Trophoblast cell (in vitro differentiated cells and primary cell): ENCODE data around the gene CHRNA9.
"Not testable (repeated sequence)": the region's sequence is repeated elsewhere in the genome, so short reads cannot be mapped to it uniquely, and the experiment has no call there.

ENCODE experiments used
- DNase-seq, 2 donors: peaks; one replicate each; pipeline ENCODE4 v3.0.0-alpha.2; 2016
- H2AFZ ChIP-seq: 2 replicates; pipeline ENCODE4 v1.6.1; 2013; ENCODE audit warnings: low read length, moderate library complexity, mild to moderate bottlenecking; ENCODE audit not compliant: insufficient read depth, poor library complexity
- H2AK5ac ChIP-seq: 2 replicates; pipeline ENCODE4 v1.6.1; 2013; ENCODE audit warnings: mild to moderate bottlenecking, low read length
- H2BK120ac ChIP-seq: 2 replicates; pipeline ENCODE4 v1.6.1; 2013; ENCODE audit warnings: low read length, mild to moderate bottlenecking, moderate library complexity; ENCODE audit not compliant: insufficient read depth, poor library complexity
- H2BK12ac ChIP-seq: 2 replicates; pipeline ENCODE4 v1.6.1; 2013; ENCODE audit warnings: mild to moderate bottlenecking, low read length, moderate library complexity
- H2BK5ac ChIP-seq: 2 replicates; pipeline ENCODE4 v1.6.1; 2013; ENCODE audit warnings: low read length, low read depth, moderate library complexity, mild to moderate bottlenecking; ENCODE audit not compliant: poor library complexity
- H3K14ac ChIP-seq: 2 replicates; pipeline ENCODE4 v1.6.1; 2013; ENCODE audit warnings: mild to moderate bottlenecking, low read length
- H3K18ac ChIP-seq: 2 replicates; pipeline ENCODE4 v1.6.1; 2013; ENCODE audit warnings: mild to moderate bottlenecking, low read length
- H3K23ac ChIP-seq: 2 replicates; pipeline ENCODE4 v1.6.1; 2013; ENCODE audit warnings: low read length
- H3K27ac ChIP-seq: 2 replicates; pipeline ENCODE4 v1.5.1; 2013; ENCODE audit warnings: low read depth, mild to moderate bottlenecking, inconsistent platforms, low read length, moderate library complexity
- H3K27me3 ChIP-seq: 2 replicates; pipeline ENCODE4 v1.6.1; 2013; ENCODE audit warnings: inconsistent platforms, mild to moderate bottlenecking, low read length, moderate library complexity; ENCODE audit not compliant: insufficient read depth
- H3K36me3 ChIP-seq, 2 experiments: 1 replicate in 1 of 2; 2 replicates in 1 of 2; pipeline ENCODE4 v1.6.1; 2013; ENCODE audit warnings: low read length in 2 of 2, mild to moderate bottlenecking in 2 of 2, moderate library complexity in 1 of 2; ENCODE audit not compliant: insufficient read depth in 2 of 2, control insufficient read depth in 1 of 2
- H3K4ac ChIP-seq: 2 replicates; pipeline ENCODE4 v1.6.1; 2013; ENCODE audit warnings: low read depth, mild to moderate bottlenecking, low read length, moderate library complexity
- H3K4me1 ChIP-seq, 2 experiments: 1 replicate in 1 of 2; 2 replicates in 1 of 2; pipeline ENCODE4 v1.6.1; 2013; ENCODE audit warnings: low read length in 2 of 2, mild to moderate bottlenecking in 2 of 2, moderate library complexity in 1 of 2; ENCODE audit not compliant: insufficient read depth in 2 of 2, control insufficient read depth in 1 of 2
- H3K4me2 ChIP-seq: 2 replicates; pipeline ENCODE4 v1.6.1; 2013; ENCODE audit warnings: inconsistent platforms, mild to moderate bottlenecking, low read length, moderate library complexity
- H3K4me3 ChIP-seq: 2 replicates; pipeline ENCODE4 v1.5.1; 2013; ENCODE audit warnings: mild to moderate bottlenecking, low read depth, low read length, inconsistent platforms
- H3K79me1 ChIP-seq: one replicate; pipeline ENCODE4 v1.6.1; 2013; ENCODE audit warnings: low read length
- H3K79me2 ChIP-seq: 2 replicates; pipeline ENCODE4 v1.6.1; 2013; ENCODE audit warnings: low read length, mild to moderate bottlenecking; ENCODE audit not compliant: control insufficient read depth, insufficient read depth, poor library complexity
- H3K9ac ChIP-seq: 2 replicates; pipeline ENCODE4 v1.6.1; 2013; ENCODE audit warnings: mild to moderate bottlenecking, low read length
- H3K9me3 ChIP-seq: 2 replicates; pipeline ENCODE4 v1.6.1; 2013; ENCODE audit warnings: low read depth, mild to moderate bottlenecking, control low read depth, inconsistent platforms, low read length; ENCODE audit not compliant: insufficient read depth
- H4K12ac ChIP-seq: 2 replicates; pipeline ENCODE4 v1.6.1; 2013; ENCODE audit warnings: low read depth, mild to moderate bottlenecking, low read length, moderate library complexity
- H4K8ac ChIP-seq: 2 replicates; pipeline ENCODE4 v1.6.1; 2013; ENCODE audit warnings: low read depth, mild to moderate bottlenecking, low read length, moderate library complexity
- H4K91ac ChIP-seq: one replicate; pipeline ENCODE4 v1.6.1; 2013; ENCODE audit warnings: low read depth, mild to moderate bottlenecking, low read length, moderate library complexity
- WGBS: extraction: QIAGEN DNeasy Blood & Tissue Kit; methylation state at CpG from one replicate; pipeline ENCODE4 v1.1.7; 2013; ENCODE audit warnings: missing lambda C conversion rate; ENCODE audit not compliant: insufficient read length, insufficient coverage; ENCODE audit errors: extremely low coverage; 5-methylcytosine and 5-hydroxymethylcytosine counted together

The CHRNA9 gene

GRCh38 chr4:40290611-40291186, 44.4 kb upstream of the CHRNA9 start:
- not testable (repeated sequence) for H3K18ac ChIP-seq, H3K79me1 ChIP-seq, H3K36me3 ChIP-seq, H4K91ac ChIP-seq, H2AK5ac ChIP-seq, H3K79me2 ChIP-seq, H3K4me2 ChIP-seq, H3K27ac ChIP-seq, H4K12ac ChIP-seq, H2AFZ ChIP-seq, H3K4me1 ChIP-seq, H3K9ac ChIP-seq, H3K4me3 ChIP-seq, H2BK12ac ChIP-seq, H3K23ac ChIP-seq, H2BK120ac ChIP-seq, H3K4ac ChIP-seq, H4K8ac ChIP-seq, H2BK5ac ChIP-seq, DNase-seq, H3K9me3 ChIP-seq, H3K27me3 ChIP-seq, H3K14ac ChIP-seq
- no CpG with 5 or more reads among the region's 2 CpGs for WGBS

- no peak overlapping the region for H3K4me3 ChIP-seq
- H4K12ac ChIP-seq, result no peak overlapping the region
- no peak overlapping the region for H2BK5ac ChIP-seq
- H3K18ac ChIP-seq, result no peak overlapping the region
- no peak overlapping the region for H2BK120ac ChIP-seq
- H4K91ac ChIP-seq, result no peak overlapping the region
- no peak overlapping the region for H2AK5ac ChIP-seq
- no peak overlapping the region for H3K4me2 ChIP-seq
- no peak for DNase-seq
- H3K4ac ChIP-seq, result no peak overlapping the region
- H3K36me3 ChIP-seq, result no peaks in the 10 kb centered on the region
- H3K23ac ChIP-seq, result no peak overlapping the region
- no peak overlapping the region for H2AFZ ChIP-seq
- H3K4me1 ChIP-seq, result peaks cover 0 to 6% of the 10 kb centered on the region in 2 experiments
- H3K79me2 ChIP-seq, result no peaks in the 10 kb centered on the region
- peaks cover 5% of the 10 kb centered on the region for H3K9me3 ChIP-seq
- no peaks in the 10 kb centered on the region for H3K27me3 ChIP-seq
- H3K27ac ChIP-seq, result no peak overlapping the region
- H2BK12ac ChIP-seq, result no peak overlapping the region
- no peak overlapping the region for H4K8ac ChIP-seq
- no peak overlapping the region for H3K9ac ChIP-seq
- H3K79me1 ChIP-seq, result no peaks in the 10 kb centered on the region
- H3K14ac ChIP-seq, result no peak overlapping the region
- no CpG with 5 or more reads among the region's 2 CpGs for WGBS
Observed at GRCh38 chr4:40292313-40292759, 42.8 kb upstream of the CHRNA9 start.

GRCh38 chr4:40294339-40294738, 40.8 kb upstream of the CHRNA9 start:
- no CpG with 5 or more reads among the region's 1 CpG for WGBS
- no peak for DNase-seq

GRCh38 chr4:40295030-40295429, 40.1 kb upstream of the CHRNA9 start:
- not testable (repeated sequence) for H3K79me2 ChIP-seq, H4K8ac ChIP-seq, H2BK12ac ChIP-seq, H3K9ac ChIP-seq, H3K27me3 ChIP-seq, H2AK5ac ChIP-seq, H3K18ac ChIP-seq, H3K4me1 ChIP-seq, H2BK120ac ChIP-seq, H3K9me3 ChIP-seq, DNase-seq, H3K4ac ChIP-seq, H3K27ac ChIP-seq, H3K4me3 ChIP-seq, H2BK5ac ChIP-seq, H3K4me2 ChIP-seq, H4K91ac ChIP-seq, H3K79me1 ChIP-seq, H2AFZ ChIP-seq, H3K23ac ChIP-seq, H3K36me3 ChIP-seq, H4K12ac ChIP-seq, H3K14ac ChIP-seq

More at GRCh38 chr4:40294339-40294738, 40.8 kb upstream of the CHRNA9 start:
- Histone ChIP-seq H2AFZ (no peak overlapping the region), H3K27ac (no peak overlapping the region), H3K18ac (no peak overlapping the region), H3K36me3 (no peaks in the 10 kb centered on the region), H4K12ac (no peak overlapping the region), H2BK5ac (no peak overlapping the region), H2BK120ac (no peak overlapping the region), H3K23ac (no peak overlapping the region), H3K27me3 (no peaks in the 10 kb centered on the region), H2BK12ac (no peak overlapping the region), H3K9me3 (peaks cover 5% of the 10 kb centered on the region), H3K4me2 (no peak overlapping the region), H2AK5ac (no peak overlapping the region), H3K9ac (no peak overlapping the region), H3K79me2 (no peaks in the 10 kb centered on the region), H3K4ac (no peak overlapping the region), H4K8ac (no peak overlapping the region), H4K91ac (no peak overlapping the region), H3K79me1 (no peaks in the 10 kb centered on the region), H3K14ac (no peak overlapping the region), H3K4me1 (peaks cover 0 to 6% of the 10 kb centered on the region in 2 experiments), H3K4me3 (no peak overlapping the region)
